HepG2 (cell line): ENCODE data around the gene SDC1. TPM values are rescaled to one million over a fixed set of nuclear protein-coding genes. Genes with fewer than 3 reads are reported as not detected.

Experiments used
- ATAC-seq: fragments of 200-7000 bp; cut with Tn5 transposase; 3 replicates; pipeline ENCODE4 v1.9.1; 2020; ENCODE audit warnings: mild to moderate bottlenecking, moderate library complexity
- BruUV-seq: library from RNA; stranded (reverse); fragments of 400-500 nt; replicated peaks from 2 replicates; lab custom pipeline; 2021; lab: Mats Ljungman, UMichigan
- CTCF ChIA-PET: fragments of 300-600 bp; formaldehyde crosslinking; extraction: SDS; loops from one replicate; lab custom pipeline; 2021; ENCODE audit warnings: low total read pairs, inconsistent platforms, low intra/inter-chr PET ratio; lab: Yijun Ruan, JAX
- POLR2A ChIA-PET: fragments of 350-600 bp; sonication (Branson Sonifier 250); formaldehyde crosslinking; loops from one replicate; lab custom pipeline; 2020; ENCODE audit warnings: antibody characterized with exemption, inconsistent platforms; lab: Yijun Ruan, JAX
- DNase-seq: peaks from one replicate; pipeline ENCODE4 v3.0.0-alpha.2; 2015; ENCODE audit warnings: low spot score
- FAIRE-seq: peaks from 3 replicates; lab custom pipeline; 2011; peaks lifted over from hg19 to GRCh38; lab: Jason Lieb, UNC
- H2AFZ ChIP-seq: one replicate; pipeline ENCODE4 v1.6.1; 2011; ENCODE audit warnings: low read length, inconsistent platforms
- H3K27ac ChIP-seq: fragments of 300-600 bp; 3 replicates; pipeline ENCODE4 v1.8.0; 2011; ENCODE audit warnings: mixed run types, mild to moderate bottlenecking, mixed read lengths, low read length, inconsistent platforms; ENCODE audit not compliant: insufficient read depth; ENCODE audit errors: extremely low read length
- H3K27me3 ChIP-seq, 2 experiments: fragments of 200-600 bp in 1 of 2; 2 replicates in 1 of 2; 3 replicates in 1 of 2; pipeline versions ENCODE4 v1.6.0 to v1.8.0; 2011; ENCODE audit warnings: low read length in 2 of 2, mild to moderate bottlenecking in 2 of 2, moderate library complexity in 2 of 2, inconsistent platforms in 1 of 2; ENCODE audit not compliant: insufficient read depth in 2 of 2, control insufficient read depth in 1 of 2
- H3K36me3 ChIP-seq, 2 experiments: fragments of 200-600 bp in 1 of 2; replicated peaks in 1 of 2; 2 replicates in 1 of 2; 3 replicates in 1 of 2; pipeline versions ENCODE4 v1.5.1 to v1.8.0; 2011; ENCODE audit warnings: low read length in 2 of 2, inconsistent platforms in 1 of 2; ENCODE audit not compliant: insufficient read depth in 2 of 2, control insufficient read depth in 1 of 2
- H3K4me1 ChIP-seq: 2 replicates; pipeline ENCODE4 v1.5.1; 2012; ENCODE audit warnings: low read length, inconsistent platforms; ENCODE audit not compliant: insufficient read depth
- H3K4me2 ChIP-seq: 2 replicates; pipeline ENCODE4 v1.6.0; 2011; ENCODE audit warnings: low read depth, low read length, inconsistent platforms
- H3K4me3 ChIP-seq, 3 experiments: fragments of 200-600 bp in 1 of 3; sonication (generic), shearing (Covaris generic) in 1 of 3; replicated peaks in 1 of 3; 2 replicates each; pipeline ENCODE4 v1.5.1; 2011 to 2016; ENCODE audit warnings: low read length in 3 of 3, inconsistent platforms in 2 of 3, low read depth in 2 of 3, mild to moderate bottlenecking in 2 of 3, control low read depth in 1 of 3, mixed read lengths in 1 of 3; ENCODE audit not compliant: insufficient read depth in 1 of 3
- H3K79me2 ChIP-seq: one replicate; pipeline ENCODE4 v1.6.1; 2011; ENCODE audit warnings: low read length, inconsistent platforms; ENCODE audit not compliant: insufficient read depth
- H3K9ac ChIP-seq: 2 replicates; pipeline ENCODE4 v1.6.0; 2011; ENCODE audit warnings: mild to moderate bottlenecking, low read depth, low read length, inconsistent platforms; ENCODE audit not compliant: insufficient read depth
- H3K9me3 ChIP-seq: 2 replicates; pipeline ENCODE4 v1.5.1; 2012; ENCODE audit warnings: mild to moderate bottlenecking, low read length
- H4K20me1 ChIP-seq: 2 replicates; pipeline ENCODE4 v1.6.0; 2011; ENCODE audit warnings: inconsistent platforms, mild to moderate bottlenecking, low read length, moderate library complexity; ENCODE audit not compliant: insufficient read depth
- ZNF207 ChIP-seq: fragments of 450-650 bp; IDR thresholded peaks from 2 replicates; pipeline ENCODE4 v1.6.1; 2016; ENCODE audit warnings: antibody characterized with exemption, borderline replicate concordance
- ZNF34 ChIP-seq: sonication (generic); formaldehyde crosslinking; IDR thresholded peaks from 2 replicates; pipeline ENCODE4 v1.4.0; 2020; ENCODE audit warnings: mild to moderate bottlenecking, missing genetic modification reagents, borderline replicate concordance
- WGBS: methylation state at CpG from one replicate; pipeline ENCODE4 v1.1.6; 2017; ENCODE audit warnings: low lambda C conversion rate; 5-methylcytosine and 5-hydroxymethylcytosine counted together
- in situ Hi-C: cut with HindIII; loops from 2 replicates; pipeline ENCODE4 v1.10.0; 2017; ENCODE audit warnings: low pct_unique_long_range_greater_than_20kb; ENCODE audit not compliant: extremely low pct_ligation_motif_present
- intact Hi-C: fragments of 100-400 bp; cut with micrococcal nuclease; formaldehyde crosslinking; loops from one replicate; pipeline ENCODE4 v1.10.0; 2022; ENCODE audit not compliant: unreplicated experiment
- polyA plus RNA-seq, 8 experiments: library from polyadenylated mRNA; depleted of rRNA in 3 of 8; stranded (reverse) in 7 of 8; unstranded in 1 of 8; fragments of >200 nt; fragmentation: Illumina TruSeq in 4 of 8; extraction: Trizol in 4 of 8; gene quantifications; 2 replicates each; pipeline versions ENCODE4 v1.2.1 to v1.2.3, GENCODE V29; 2011 to 2016; ENCODE audit warnings: low read depth in 4 of 8, missing spikeins in 1 of 8, mixed read lengths in 1 of 8; ENCODE audit not compliant: insufficient read depth in 1 of 8
- total RNA-seq, 5 experiments: library from RNA; depleted of rRNA; stranded (reverse); fragments of >200 nt; fragmentation: Illumina TruSeq; extraction: Trizol; gene quantifications; 2 replicates each; pipeline ENCODE4 v1.2.3, GENCODE V29; 2016; ENCODE audit warnings: low read depth in 1 of 5
- TF ChIP-seq, protein P1 (sequence below): sonication (generic); formaldehyde crosslinking; IDR thresholded peaks from 2 replicates; pipeline ENCODE4 v1.5.0; 2020; ENCODE audit warnings: mild to moderate bottlenecking, missing genetic modification reagents
- TF ChIP-seq, protein P2 (sequence below): sonication (generic); formaldehyde crosslinking; IDR thresholded peaks from 2 replicates; pipeline ENCODE4 v1.4.0; 2020; ENCODE audit warnings: missing genetic modification reagents
- TF ChIP-seq, protein P3 (sequence below): sonication (generic); formaldehyde crosslinking; IDR thresholded peaks from 2 replicates; pipeline ENCODE4 v1.4.0; 2020; ENCODE audit warnings: mild to moderate bottlenecking, missing genetic modification reagents, borderline replicate concordance
- TF ChIP-seq, protein P4 (sequence below): sonication (generic); formaldehyde crosslinking; IDR thresholded peaks from 2 replicates; pipeline ENCODE4 v1.5.1; 2020; ENCODE audit warnings: missing genetic modification reagents, mild to moderate bottlenecking, borderline replicate concordance
- TF ChIP-seq, protein P5 (sequence below): sonication (generic); formaldehyde crosslinking; IDR thresholded peaks from 2 replicates; pipeline ENCODE4 v1.4.0; 2020; ENCODE audit warnings: missing genetic modification reagents

Gene SDC1
- total and polyA plus RNA-seq, 2 of the 13 experiments (the other 11 are each of a cell fraction or from before 2014, with no cell fraction given): 108 to 119 TPM

DNA sequence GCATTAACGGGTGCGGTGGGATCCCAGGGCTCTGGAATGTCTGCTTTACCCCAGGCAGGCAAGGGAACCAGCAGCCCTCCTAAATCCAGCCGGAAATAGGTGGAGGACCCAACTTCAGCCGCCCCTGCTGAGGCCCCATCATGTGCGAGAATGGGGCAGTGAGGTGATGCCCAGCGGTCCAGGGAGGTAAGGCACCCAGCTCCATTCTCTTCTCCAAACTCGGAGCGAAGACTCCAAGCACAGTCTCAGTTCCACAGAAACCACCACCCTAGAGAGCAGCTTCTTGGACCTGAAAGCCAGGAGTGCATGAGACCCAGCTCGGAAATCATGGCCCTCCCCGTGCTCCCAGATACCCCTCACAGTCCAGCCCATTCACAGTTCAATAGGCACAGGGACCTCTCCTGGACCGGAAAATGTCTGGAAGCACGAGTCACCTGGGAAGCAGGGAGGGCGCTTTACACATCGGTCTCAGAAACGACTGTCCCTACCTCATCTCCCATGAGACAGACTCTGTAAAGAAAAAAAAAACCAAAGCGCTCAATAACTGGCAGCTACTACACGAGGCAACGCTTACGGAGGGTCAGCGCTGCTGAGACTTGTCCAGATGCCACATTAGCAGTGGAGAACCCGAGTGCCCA lies 2.0 kb downstream of the SDC1 start:
- WGBS: 34% methylated on average over 17 of the region's 21 CpGs
- in situ Hi-C loops: loop anchor here (5.0 kb wide), 1 partner anchor 36 kb away; no protein-coding TSS in a partner anchor
- H3K27me3 ChIP-seq: no peaks in the 10 kb centered on the region
- H3K9me3 ChIP-seq: no peaks in the 10 kb centered on the region
- ChIA-PET POLR2A (interaction anchor here (0.8 to 6.4 kb wide), 12 partner anchors 9 to 114 kb away, joined by 3 to 94 read pairs (median 6); no protein-coding TSS in a partner anchor), CTCF (no interaction called here)
- H3K4me2 ChIP-seq: peak overlapping the region; percentile 93
- ATAC-seq (peak; percentile 1; the same call in 2 of the 3 replicates), DNase-seq (no peak), FAIRE-seq (no peak)
- H4K20me1 ChIP-seq: no peaks in the 10 kb centered on the region
- peak overlapping the region; percentile 82 for H3K9ac ChIP-seq
- intact Hi-C loops: loop anchor here (1.0 kb wide), 1 partner anchor 8 kb away; no protein-coding TSS in a partner anchor
- peaks cover 0 to 2% of the 10 kb centered on the region in 2 experiments; a peak in 1 of 5 replicates for H3K36me3 ChIP-seq
- peak overlapping the region; percentile 10 for H2AFZ ChIP-seq
- H3K4me1 ChIP-seq: peaks cover 65% of the 10 kb centered on the region
- peak overlapping the region; percentile 77 to 81 (median 77) for H3K4me3 ChIP-seq
- BruUV-seq: TSS peak; percentile 34
- peak overlapping the region; percentile 73 for H3K27ac ChIP-seq
- peaks cover 56% of the 10 kb centered on the region for H3K79me2 ChIP-seq
- TF ChIP-seq, protein P1, sequence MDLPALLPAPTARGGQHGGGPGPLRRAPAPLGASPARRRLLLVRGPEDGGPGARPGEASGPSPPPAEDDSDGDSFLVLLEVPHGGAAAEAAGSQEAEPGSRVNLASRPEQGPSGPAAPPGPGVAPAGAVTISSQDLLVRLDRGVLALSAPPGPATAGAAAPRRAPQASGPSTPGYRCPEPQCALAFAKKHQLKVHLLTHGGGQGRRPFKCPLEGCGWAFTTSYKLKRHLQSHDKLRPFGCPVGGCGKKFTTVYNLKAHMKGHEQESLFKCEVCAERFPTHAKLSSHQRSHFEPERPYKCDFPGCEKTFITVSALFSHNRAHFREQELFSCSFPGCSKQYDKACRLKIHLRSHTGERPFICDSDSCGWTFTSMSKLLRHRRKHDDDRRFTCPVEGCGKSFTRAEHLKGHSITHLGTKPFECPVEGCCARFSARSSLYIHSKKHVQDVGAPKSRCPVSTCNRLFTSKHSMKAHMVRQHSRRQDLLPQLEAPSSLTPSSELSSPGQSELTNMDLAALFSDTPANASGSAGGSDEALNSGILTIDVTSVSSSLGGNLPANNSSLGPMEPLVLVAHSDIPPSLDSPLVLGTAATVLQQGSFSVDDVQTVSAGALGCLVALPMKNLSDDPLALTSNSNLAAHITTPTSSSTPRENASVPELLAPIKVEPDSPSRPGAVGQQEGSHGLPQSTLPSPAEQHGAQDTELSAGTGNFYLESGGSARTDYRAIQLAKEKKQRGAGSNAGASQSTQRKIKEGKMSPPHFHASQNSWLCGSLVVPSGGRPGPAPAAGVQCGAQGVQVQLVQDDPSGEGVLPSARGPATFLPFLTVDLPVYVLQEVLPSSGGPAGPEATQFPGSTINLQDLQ (CRISPR knock-in tag): no peak
- no peak for TF ChIP-seq ZNF207
- no peak for TF ChIP-seq ZNF34
- TF ChIP-seq, protein P2, sequence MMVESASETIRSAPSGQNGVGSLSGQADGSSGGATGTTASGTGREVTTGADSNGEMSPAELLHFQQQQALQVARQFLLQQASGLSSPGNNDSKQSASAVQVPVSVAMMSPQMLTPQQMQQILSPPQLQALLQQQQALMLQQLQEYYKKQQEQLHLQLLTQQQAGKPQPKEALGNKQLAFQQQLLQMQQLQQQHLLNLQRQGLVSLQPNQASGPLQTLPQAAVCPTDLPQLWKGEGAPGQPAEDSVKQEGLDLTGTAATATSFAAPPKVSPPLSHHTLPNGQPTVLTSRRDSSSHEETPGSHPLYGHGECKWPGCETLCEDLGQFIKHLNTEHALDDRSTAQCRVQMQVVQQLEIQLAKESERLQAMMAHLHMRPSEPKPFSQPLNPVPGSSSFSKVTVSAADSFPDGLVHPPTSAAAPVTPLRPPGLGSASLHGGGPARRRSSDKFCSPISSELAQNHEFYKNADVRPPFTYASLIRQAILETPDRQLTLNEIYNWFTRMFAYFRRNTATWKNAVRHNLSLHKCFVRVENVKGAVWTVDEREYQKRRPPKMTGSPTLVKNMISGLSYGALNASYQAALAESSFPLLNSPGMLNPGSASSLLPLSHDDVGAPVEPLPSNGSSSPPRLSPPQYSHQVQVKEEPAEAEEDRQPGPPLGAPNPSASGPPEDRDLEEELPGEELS (CRISPR knock-in tag): no peak
- TF ChIP-seq, protein P3, sequence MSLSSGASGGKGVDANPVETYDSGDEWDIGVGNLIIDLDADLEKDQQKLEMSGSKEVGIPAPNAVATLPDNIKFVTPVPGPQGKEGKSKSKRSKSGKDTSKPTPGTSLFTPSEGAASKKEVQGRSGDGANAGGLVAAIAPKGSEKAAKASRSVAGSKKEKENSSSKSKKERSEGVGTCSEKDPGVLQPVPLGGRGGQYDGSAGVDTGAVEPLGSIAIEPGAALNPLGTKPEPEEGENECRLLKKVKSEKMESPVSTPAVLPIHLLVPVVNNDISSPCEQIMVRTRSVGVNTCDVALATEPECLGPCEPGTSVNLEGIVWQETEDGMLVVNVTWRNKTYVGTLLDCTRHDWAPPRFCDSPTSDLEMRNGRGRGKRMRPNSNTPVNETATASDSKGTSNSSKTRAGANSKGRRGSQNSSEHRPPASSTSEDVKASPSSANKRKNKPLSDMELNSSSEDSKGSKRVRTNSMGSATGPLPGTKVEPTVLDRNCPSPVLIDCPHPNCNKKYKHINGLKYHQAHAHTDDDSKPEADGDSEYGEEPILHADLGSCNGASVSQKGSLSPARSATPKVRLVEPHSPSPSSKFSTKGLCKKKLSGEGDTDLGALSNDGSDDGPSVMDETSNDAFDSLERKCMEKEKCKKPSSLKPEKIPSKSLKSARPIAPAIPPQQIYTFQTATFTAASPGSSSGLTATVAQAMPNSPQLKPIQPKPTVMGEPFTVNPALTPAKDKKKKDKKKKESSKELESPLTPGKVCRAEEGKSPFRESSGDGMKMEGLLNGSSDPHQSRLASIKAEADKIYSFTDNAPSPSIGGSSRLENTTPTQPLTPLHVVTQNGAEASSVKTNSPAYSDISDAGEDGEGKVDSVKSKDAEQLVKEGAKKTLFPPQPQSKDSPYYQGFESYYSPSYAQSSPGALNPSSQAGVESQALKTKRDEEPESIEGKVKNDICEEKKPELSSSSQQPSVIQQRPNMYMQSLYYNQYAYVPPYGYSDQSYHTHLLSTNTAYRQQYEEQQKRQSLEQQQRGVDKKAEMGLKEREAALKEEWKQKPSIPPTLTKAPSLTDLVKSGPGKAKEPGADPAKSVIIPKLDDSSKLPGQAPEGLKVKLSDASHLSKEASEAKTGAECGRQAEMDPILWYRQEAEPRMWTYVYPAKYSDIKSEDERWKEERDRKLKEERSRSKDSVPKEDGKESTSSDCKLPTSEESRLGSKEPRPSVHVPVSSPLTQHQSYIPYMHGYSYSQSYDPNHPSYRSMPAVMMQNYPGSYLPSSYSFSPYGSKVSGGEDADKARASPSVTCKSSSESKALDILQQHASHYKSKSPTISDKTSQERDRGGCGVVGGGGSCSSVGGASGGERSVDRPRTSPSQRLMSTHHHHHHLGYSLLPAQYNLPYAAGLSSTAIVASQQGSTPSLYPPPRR (CRISPR knock-in tag): no peak
- TF ChIP-seq, protein P4, sequence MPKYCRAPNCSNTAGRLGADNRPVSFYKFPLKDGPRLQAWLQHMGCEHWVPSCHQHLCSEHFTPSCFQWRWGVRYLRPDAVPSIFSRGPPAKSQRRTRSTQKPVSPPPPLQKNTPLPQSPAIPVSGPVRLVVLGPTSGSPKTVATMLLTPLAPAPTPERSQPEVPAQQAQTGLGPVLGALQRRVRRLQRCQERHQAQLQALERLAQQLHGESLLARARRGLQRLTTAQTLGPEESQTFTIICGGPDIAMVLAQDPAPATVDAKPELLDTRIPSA (CRISPR knock-in tag): no peak
- TF ChIP-seq, protein P5, sequence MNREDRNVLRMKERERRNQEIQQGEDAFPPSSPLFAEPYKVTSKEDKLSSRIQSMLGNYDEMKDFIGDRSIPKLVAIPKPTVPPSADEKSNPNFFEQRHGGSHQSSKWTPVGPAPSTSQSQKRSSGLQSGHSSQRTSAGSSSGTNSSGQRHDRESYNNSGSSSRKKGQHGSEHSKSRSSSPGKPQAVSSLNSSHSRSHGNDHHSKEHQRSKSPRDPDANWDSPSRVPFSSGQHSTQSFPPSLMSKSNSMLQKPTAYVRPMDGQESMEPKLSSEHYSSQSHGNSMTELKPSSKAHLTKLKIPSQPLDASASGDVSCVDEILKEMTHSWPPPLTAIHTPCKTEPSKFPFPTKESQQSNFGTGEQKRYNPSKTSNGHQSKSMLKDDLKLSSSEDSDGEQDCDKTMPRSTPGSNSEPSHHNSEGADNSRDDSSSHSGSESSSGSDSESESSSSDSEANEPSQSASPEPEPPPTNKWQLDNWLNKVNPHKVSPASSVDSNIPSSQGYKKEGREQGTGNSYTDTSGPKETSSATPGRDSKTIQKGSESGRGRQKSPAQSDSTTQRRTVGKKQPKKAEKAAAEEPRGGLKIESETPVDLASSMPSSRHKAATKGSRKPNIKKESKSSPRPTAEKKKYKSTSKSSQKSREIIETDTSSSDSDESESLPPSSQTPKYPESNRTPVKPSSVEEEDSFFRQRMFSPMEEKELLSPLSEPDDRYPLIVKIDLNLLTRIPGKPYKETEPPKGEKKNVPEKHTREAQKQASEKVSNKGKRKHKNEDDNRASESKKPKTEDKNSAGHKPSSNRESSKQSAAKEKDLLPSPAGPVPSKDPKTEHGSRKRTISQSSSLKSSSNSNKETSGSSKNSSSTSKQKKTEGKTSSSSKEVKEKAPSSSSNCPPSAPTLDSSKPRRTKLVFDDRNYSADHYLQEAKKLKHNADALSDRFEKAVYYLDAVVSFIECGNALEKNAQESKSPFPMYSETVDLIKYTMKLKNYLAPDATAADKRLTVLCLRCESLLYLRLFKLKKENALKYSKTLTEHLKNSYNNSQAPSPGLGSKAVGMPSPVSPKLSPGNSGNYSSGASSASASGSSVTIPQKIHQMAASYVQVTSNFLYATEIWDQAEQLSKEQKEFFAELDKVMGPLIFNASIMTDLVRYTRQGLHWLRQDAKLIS (CRISPR knock-in tag): no peak
